ACC112 (cell line): ENCODE measurements around the gene HYDIN.

ENCODE experiments used
- H2AFZ ChIP-seq: fragments of 200-600 bp; sonication (generic); one replicate; pipeline ENCODE4 v1.6.0; 2017; ENCODE audit warnings: antibody characterized with exemption, low read length; ENCODE audit not compliant: unreplicated experiment
- H3K27ac ChIP-seq: fragments of 200-600 bp; sonication (generic); 2 replicates; pipeline ENCODE4 v1.5.1; 2014; ENCODE audit warnings: low read depth, mild to moderate bottlenecking, antibody characterized with exemption, low read length, moderate library complexity
- H3K27me3 ChIP-seq: fragments of 200-600 bp; sonication (generic); 2 replicates; pipeline ENCODE4 v1.6.1; 2014; ENCODE audit warnings: mild to moderate bottlenecking, antibody characterized with exemption, low read length, moderate library complexity, mixed read lengths; ENCODE audit not compliant: insufficient read depth
- H3K36me3 ChIP-seq: fragments of 200-600 bp; sonication (generic); 2 replicates; pipeline ENCODE4 v1.6.1; 2016; ENCODE audit warnings: mild to moderate bottlenecking, antibody characterized with exemption, low read length, moderate library complexity, mixed read lengths; ENCODE audit not compliant: insufficient read depth
- H3K4me1 ChIP-seq: fragments of 200-600 bp; sonication (generic); one replicate; pipeline ENCODE4 v1.6.1; 2016; ENCODE audit warnings: low read length, mixed read lengths; ENCODE audit not compliant: insufficient read depth, unreplicated experiment, control insufficient read depth
- H3K4me3 ChIP-seq: fragments of 200-600 bp; sonication (generic); 2 replicates; pipeline ENCODE4 v1.5.1; 2014; ENCODE audit warnings: mild to moderate bottlenecking, low read depth, low read length
- H3K79me2 ChIP-seq: fragments of 200-600 bp; sonication (generic); one replicate; pipeline ENCODE4 v1.6.0; 2016; ENCODE audit warnings: low read length; ENCODE audit not compliant: control insufficient read depth, unreplicated experiment, insufficient read depth

The HYDIN gene

GRCh38 chr16:71254832-71255525, 24.5 kb upstream of the HYDIN start:
- Histone ChIP-seq H3K4me1 (no peaks in the 10 kb centered on the region), H3K79me2 (no peaks in the 10 kb centered on the region), H3K4me3 (no peak overlapping the region), H3K27me3 (peaks cover 71% of the 10 kb centered on the region), H3K27ac (no peak overlapping the region), H3K36me3 (no peaks in the 10 kb centered on the region), H2AFZ (no peak overlapping the region)

GRCh38 chr16:71250461-71251235, 20.1 kb upstream of the HYDIN start:
- Histone ChIP-seq H3K36me3 (no peaks in the 10 kb centered on the region), H3K4me1 (no peaks in the 10 kb centered on the region), H3K79me2 (no peaks in the 10 kb centered on the region), H3K27ac (no peak overlapping the region), H3K27me3 (peaks cover 43% of the 10 kb centered on the region), H3K4me3 (no peak overlapping the region), H2AFZ (no peak overlapping the region)

- Histone ChIP-seq H3K27me3 (peaks cover 43% of the 10 kb centered on the region; the same call in 1 of the 2 replicates), H3K79me2 (no peaks in the 10 kb centered on the region), H3K4me3 (no peak overlapping the region), H3K27ac (no peak overlapping the region), H3K36me3 (no peaks in the 10 kb centered on the region), H2AFZ (no peak overlapping the region), H3K4me1 (no peaks in the 10 kb centered on the region)
Observed at GRCh38 chr16:71249399-71249798, 18.9 kb upstream of the HYDIN start.

DNA sequence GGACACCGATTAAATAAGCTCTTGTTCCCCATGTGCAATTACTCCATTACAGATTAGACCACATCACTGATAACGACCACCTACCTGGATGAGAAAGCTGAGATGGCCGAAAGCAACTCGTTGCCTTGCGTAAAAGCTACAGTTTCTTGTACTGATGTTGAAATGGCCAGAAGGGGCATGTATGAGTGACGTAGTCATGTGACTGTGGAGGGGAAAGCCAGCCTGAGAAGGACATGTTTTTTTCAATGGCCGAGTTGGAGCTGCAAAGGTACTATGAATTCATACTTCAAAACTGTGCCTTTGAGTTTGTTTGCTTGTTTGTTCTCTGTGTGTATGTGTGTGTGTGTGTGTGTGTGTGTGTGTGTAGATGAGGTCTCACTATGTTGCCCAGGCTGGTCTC, 17.0 kb upstream of the HYDIN start:
- H3K36me3 ChIP-seq = no peaks in the 10 kb centered on the region
- H3K4me1 ChIP-seq = no peaks in the 10 kb centered on the region
- H2AFZ ChIP-seq = no peak overlapping the region
- H3K27ac ChIP-seq = no peak overlapping the region
- H3K79me2 ChIP-seq = no peaks in the 10 kb centered on the region
- H3K4me3 ChIP-seq = no peak overlapping the region
- H3K27me3 ChIP-seq = peaks cover 58% of the 10 kb centered on the region; the same call in 1 of the 2 replicates

- Histone ChIP-seq H3K27me3 (peaks cover 56% of the 10 kb centered on the region; the same call in 1 of the 2 replicates), H2AFZ (no peak overlapping the region), H3K27ac (no peak overlapping the region), H3K4me3 (no peak overlapping the region), H3K79me2 (no peaks in the 10 kb centered on the region), H3K4me1 (no peaks in the 10 kb centered on the region), H3K36me3 (no peaks in the 10 kb centered on the region)
Observed at GRCh38 chr16:71246309-71246708, 15.8 kb upstream of the HYDIN start.

DNA sequence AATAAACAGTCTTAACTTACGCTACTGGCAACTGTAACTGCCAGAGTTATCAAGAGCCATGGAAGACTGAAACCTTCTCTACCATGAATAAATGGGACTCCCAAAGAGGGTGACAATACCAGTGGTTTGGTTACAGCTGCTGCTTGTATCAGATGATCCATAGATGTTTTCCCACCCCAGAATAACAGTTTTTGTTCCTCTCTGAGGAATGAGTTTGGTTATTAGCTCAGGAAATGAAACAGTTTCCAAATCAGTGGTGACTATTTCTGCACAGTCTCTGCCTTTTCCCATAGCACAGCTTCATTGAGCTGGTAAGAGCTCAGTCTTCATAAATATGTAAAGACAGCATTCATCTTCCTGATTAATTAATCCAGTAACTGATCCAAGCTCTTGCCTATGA, 14.0 kb upstream of the HYDIN start:
- H3K4me1 ChIP-seq = no peaks in the 10 kb centered on the region
- H2AFZ ChIP-seq = no peak overlapping the region
- H3K79me2 ChIP-seq = no peaks in the 10 kb centered on the region
- H3K27me3 ChIP-seq = peaks cover 49% of the 10 kb centered on the region
- H3K27ac ChIP-seq = no peak overlapping the region
- H3K4me3 ChIP-seq = no peak overlapping the region
- no peaks in the 10 kb centered on the region for H3K36me3 ChIP-seq

DNA sequence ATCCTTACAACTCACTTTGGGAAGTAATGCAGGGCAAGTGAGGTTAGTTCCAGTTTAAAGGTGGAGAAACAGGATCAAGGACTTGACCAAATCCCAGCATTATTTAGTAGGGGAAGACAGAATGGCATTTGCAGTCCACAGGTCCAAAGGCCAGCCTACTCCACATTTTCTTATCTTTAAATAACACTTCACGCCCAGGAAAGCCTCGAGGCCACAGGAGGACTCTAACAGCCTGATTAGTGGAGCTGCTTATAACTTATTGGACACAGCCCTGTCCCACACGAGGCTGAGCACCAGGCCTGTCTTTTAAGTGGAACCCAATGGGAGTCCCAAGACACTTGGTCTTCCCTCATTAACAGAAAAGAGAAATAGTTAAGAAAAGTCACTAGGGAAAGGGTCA, 12.1 kb upstream of the HYDIN start:
- no peaks in the 10 kb centered on the region for H3K4me1 ChIP-seq

DNA sequence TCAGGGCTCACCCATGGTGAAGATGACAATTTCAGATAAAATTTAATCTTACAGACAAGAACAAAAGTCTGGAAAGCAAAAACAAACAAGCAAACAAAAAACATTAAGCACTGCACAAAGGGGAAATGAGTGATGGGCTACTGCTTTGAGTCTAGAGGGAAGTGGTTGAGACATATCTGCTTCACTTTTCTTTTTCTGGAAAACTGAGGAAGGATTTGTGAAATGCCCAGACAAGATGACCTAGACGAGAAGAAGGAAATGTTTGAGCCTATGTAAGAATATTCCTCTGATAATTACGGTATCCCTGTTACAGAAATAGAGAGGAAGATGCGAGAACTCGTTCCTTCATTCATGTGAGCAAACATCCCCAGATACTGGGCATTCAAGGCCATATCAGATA, 11.5 kb upstream of the HYDIN start:
- H3K27me3 ChIP-seq = peaks cover 49% of the 10 kb centered on the region
- no peak overlapping the region for H2AFZ ChIP-seq
- no peaks in the 10 kb centered on the region for H3K79me2 ChIP-seq
- H3K4me3 ChIP-seq = no peak overlapping the region
- H3K36me3 ChIP-seq = no peaks in the 10 kb centered on the region
- no peaks in the 10 kb centered on the region for H3K4me1 ChIP-seq
- no peak overlapping the region for H3K27ac ChIP-seq

More for the DNA sequence above, 12.1 kb upstream of the HYDIN start:
- no peaks in the 10 kb centered on the region for H3K36me3 ChIP-seq
- H3K27ac ChIP-seq = no peak overlapping the region
- H2AFZ ChIP-seq = no peak overlapping the region
- no peaks in the 10 kb centered on the region for H3K79me2 ChIP-seq
- H3K27me3 ChIP-seq = peaks cover 49% of the 10 kb centered on the region
- H3K4me3 ChIP-seq = no peak overlapping the region

- H3K4me3 ChIP-seq = no peak overlapping the region
- no peaks in the 10 kb centered on the region for H3K4me1 ChIP-seq
- no peaks in the 10 kb centered on the region for H3K36me3 ChIP-seq
- H3K27ac ChIP-seq = no peak overlapping the region
- no peak overlapping the region for H2AFZ ChIP-seq
- no peaks in the 10 kb centered on the region for H3K79me2 ChIP-seq
- H3K27me3 ChIP-seq = peaks cover 27% of the 10 kb centered on the region
Observed at GRCh38 chr16:71229344-71229743, 1.2 kb downstream of the HYDIN start.

DNA sequence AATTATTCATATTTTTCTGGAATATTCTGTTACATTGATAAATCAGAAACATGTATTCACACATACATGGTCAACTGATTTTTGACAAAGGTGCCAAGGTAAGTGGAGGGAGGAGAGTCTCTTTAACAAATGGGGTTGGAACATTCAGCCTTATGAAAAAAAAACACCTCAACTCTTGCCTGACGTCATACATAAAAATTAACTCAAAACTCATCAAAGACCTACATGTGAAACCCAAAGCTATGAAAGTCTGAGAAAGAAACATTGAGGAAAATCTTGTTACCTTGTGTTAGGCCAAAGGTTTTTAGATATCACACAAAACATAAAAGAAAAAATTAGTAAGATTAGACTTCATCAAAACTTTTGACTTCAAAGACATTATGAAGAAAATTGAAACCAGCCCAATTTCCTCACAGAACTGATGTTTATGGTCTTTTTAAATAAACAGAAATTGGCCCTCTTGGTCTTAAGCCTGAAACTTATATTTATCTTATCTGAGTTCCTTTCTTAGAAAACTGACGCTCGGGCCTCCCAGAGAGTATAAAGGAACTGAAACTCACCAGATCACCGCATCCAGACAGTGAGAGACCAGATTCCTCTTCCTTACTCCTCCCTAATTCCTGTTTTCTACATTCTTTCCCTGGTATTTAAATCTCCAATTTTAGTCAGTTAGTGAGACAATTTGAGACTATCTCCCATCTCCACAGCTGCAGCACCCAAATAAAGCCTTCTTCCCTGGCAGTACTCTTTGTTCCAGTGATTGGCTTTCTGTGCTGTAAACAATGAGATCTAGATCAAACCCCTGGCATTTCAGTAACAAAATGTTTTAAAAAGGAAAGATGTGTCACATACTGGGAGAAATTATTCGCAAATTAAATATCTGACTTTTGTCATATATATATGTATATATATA, 4.0 kb downstream of the HYDIN start:
- Histone ChIP-seq H3K4me1 (no peaks in the 10 kb centered on the region), H3K4me3 (no peak overlapping the region), H3K27me3 (peaks cover 21% of the 10 kb centered on the region), H2AFZ (no peak overlapping the region), H3K36me3 (no peaks in the 10 kb centered on the region), H3K27ac (no peak overlapping the region), H3K79me2 (no peaks in the 10 kb centered on the region)
